22Rv1 (cell line): ENCODE data around the gene RBMS1.

Experiments
- H3K27ac ChIP-seq: fragments of 450-650 bp; 2 replicates; pipeline ENCODE4 v1.5.1; 2017
- CTCF ChIP-seq: fragments of 450-650 bp; IDR thresholded peaks from 2 replicates; pipeline ENCODE4 v1.5.1; 2017; ENCODE audit warnings: mild to moderate bottlenecking
- ZFX ChIP-seq: fragments of 450-650 bp; IDR thresholded peaks from 2 replicates; pipeline ENCODE4 v1.6.1; 2017; ENCODE audit warnings: antibody characterized with exemption, borderline replicate concordance

RBMS1 gene

GRCh38 chr2:160420711-160421110, 72.9 kb downstream of the RBMS1 start:
- TF ChIP-seq ZFX, result no peak
- no peak for TF ChIP-seq CTCF
- no peak overlapping the region for H3K27ac ChIP-seq

DNA sequence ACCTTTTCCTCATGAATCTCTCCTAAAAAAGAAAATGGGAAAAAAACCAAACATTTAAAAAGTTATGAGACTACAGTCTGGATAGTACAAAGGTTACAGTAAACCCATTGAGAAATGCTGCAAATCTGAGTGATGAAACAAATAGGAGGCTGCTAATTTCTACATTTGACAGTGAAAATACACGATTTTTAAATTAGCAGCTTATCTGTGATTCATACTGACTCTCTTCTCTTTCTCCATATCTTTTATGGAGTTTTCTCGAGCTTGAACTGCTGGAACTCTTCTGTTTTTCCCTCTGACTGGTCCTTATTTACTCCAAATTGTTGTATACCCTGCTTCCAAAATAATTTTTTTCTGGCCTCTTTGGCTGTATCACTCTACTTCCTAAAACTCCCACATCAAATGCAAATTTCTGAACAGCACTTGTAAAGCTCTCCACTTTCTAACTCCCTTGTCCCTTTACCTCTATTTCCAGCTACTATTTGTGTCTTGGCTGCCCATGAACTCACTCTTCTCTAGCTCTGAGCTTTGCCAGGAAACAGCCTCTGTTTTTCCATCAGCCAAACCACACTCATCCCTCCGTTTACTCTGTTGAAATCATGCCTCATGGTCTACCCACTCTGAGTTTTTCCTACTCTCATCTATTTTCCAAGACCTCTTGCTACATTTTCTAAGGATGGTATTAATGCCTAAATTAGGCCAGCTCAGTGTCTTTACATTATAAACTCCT, 73.7 kb downstream of the RBMS1 start:
- TF ChIP-seq CTCF, result no peak
- no peak for TF ChIP-seq ZFX
- H3K27ac ChIP-seq, result no peak overlapping the region

- no peak for TF ChIP-seq CTCF
- TF ChIP-seq ZFX, result no peak
- H3K27ac ChIP-seq, result no peak overlapping the region
Observed at GRCh38 chr2:160418853-160419252, 74.8 kb downstream of the RBMS1 start.

DNA sequence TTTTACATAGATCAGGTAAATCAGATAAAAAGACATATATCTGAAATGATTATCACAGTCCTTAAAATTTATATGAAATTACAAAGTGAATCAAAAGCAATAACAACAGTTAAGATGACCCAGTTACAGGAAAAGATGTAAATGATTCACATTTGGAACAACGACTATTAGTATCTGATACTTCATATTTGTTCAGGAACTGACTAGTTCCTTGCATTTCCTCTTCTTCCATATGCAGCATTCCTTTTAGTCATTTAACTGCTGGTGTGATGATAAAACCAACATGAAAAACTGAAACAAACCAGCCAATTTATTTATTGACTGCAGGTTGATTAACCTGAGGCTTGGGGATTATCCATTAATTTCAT, 75.2 kb downstream of the RBMS1 start:
- TF ChIP-seq CTCF (no peak), ZFX (no peak)
- H3K27ac ChIP-seq, result no peak overlapping the region

- TF ChIP-seq ZFX (no peak), CTCF (no peak)
- H3K27ac ChIP-seq, result no peak overlapping the region
Observed at GRCh38 chr2:160417745-160418397, 75.7 kb downstream of the RBMS1 start.

- H3K27ac ChIP-seq, result no peak overlapping the region
- TF ChIP-seq ZFX (no peak), CTCF (no peak)
Observed at GRCh38 chr2:160415991-160416390, 77.6 kb downstream of the RBMS1 start.

DNA sequence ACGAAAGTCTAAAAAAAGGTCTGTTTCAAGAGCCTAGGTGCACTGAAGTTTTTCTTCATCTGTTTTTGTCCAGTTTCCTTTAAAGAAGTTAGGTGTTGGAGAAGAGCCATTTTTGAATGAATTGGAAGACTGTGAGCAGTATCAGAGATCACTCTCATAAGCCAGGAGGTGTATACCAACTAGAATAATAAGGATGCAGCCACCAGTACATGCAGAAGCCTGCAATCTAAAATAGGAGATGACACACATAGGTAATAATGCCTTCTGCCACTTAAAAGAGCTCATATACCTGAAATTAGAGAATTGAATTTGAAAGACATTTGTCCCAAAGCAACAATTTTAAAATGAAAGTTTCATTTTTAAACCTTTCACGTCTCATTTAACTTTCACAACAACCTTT, 81.7 kb downstream of the RBMS1 start:
- no peak overlapping the region for H3K27ac ChIP-seq
- no peak for TF ChIP-seq ZFX
- TF ChIP-seq CTCF, result no peak
